NCI-H1694 treated with DMSO at 0.1 percent for 48 hours (cell line): ENCODE measurements around the gene PIP4K2C.
"Not testable (repeated sequence)": the region's sequence is repeated elsewhere in the genome, so short reads cannot be mapped to it uniquely, and the experiment has no call there.

Source experiments
- DNase-seq: peaks from one replicate; lab custom pipeline; 2025; lab: John Stamatoyannopoulos, UW

PIP4K2C gene

GRCh38 chr12:57609781-57610553 lies 19.0 kb downstream of the PIP4K2C start:
- DNase-seq: no peak

GRCh38 chr12:57610554-57611107 lies 19.6 kb downstream of the PIP4K2C start:
- no peak for DNase-seq

GRCh38 chr12:57611108-57611826 lies 20.3 kb downstream of the PIP4K2C start, which contains the start of gene ARHGEF25:
ARHGEF25 (plus strand) TSS chr12:57611435; CDS start chr12:57611895, 460 bp downstream.
- peak; percentile 25 for DNase-seq

- DNase-seq: peak; percentile 83
These were observed 21.1 kb downstream of the PIP4K2C start for GRCh38 chr12:57611827-57612710.

- no peak for DNase-seq
These were observed 21.9 kb downstream of the PIP4K2C start for GRCh38 chr12:57612711-57613426.

GRCh38 chr12:57613427-57614109 lies 22.6 kb downstream of the PIP4K2C start:
- DNase-seq: no peak

GRCh38 chr12:57614178-57614947 lies 23.4 kb downstream of the PIP4K2C start:
- DNase-seq: no peak

- no peak for DNase-seq
These were observed 24.0 kb downstream of the PIP4K2C start for GRCh38 chr12:57614948-57615500.

- DNase-seq: no peak
These were observed 24.6 kb downstream of the PIP4K2C start for GRCh38 chr12:57615637-57616036.

- DNase-seq: no peak
These were observed 25.6 kb downstream of the PIP4K2C start for GRCh38 chr12:57616383-57617101.

- no peak for DNase-seq
These were observed 26.9 kb downstream of the PIP4K2C start for GRCh38 chr12:57617942-57618341.

GRCh38 chr12:57618431-57618830 lies 27.4 kb downstream of the PIP4K2C start:
- DNase-seq: not testable (repeated sequence)

GRCh38 chr12:57618966-57619433 lies 28.0 kb downstream of the PIP4K2C start:
- no peak for DNase-seq

- DNase-seq: no peak
These were observed 28.6 kb downstream of the PIP4K2C start for GRCh38 chr12:57619434-57620244.

- DNase-seq: no peak
These were observed 29.4 kb downstream of the PIP4K2C start for GRCh38 chr12:57620245-57620935.

- DNase-seq: no peak
These were observed 30.0 kb downstream of the PIP4K2C start for GRCh38 chr12:57620936-57621496.
